ENCODE data around the gene MAFG.

Gene MAFG

GRCh38 chr17:81927653-81928543 lies at the start of gene MAFG:
Gene MAFG (minus strand): TSS chr17:81927735. CDS start chr17:81923185, 4,550 bp downstream.
- peak; percentile 69 to 84 (median 83) for DNase-seq (ENCODE audit: low read depth in 3 of 3, low spot score in 1 of 3)

DNA sequence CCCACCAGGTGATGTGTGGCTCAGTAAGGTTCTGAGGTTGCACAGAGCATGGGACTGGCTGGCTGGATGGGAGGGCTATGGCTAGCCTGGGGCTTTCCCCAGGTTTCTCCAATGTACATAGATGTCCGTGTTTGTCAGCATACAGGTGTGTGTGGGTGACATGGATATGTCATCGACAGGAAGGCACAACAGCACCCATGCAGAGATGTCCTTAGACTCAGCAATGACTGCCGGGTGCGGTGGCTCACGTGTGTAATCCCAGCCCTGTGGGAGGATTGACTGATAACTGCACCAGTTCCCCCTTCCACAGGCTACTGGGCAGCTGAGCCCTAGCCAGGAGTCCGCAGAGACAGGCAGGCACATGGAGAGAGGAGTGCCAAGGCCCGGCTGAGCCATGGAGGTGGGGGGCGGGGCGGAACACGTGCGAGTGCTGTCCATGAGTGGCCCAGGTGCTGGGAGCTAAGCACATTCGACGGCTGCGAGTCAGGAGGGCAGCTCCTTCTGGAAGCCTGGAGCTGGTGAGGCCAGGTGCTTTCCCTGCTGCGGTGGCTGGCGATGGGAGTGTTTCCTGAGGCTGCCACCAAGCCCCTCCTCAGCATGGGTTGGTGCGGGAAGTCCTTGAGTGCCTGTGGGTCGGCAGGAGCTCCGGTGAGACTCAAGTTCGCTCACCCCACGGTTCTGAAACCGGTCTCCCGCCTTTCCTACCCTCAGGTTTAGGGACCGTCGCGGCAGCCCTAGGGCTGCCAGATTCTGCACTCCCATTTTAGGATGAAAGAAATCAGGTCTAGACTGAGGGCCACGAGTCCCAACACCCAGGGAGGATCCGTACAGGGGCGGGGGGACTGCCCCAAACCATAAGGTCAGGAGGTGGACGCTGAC lies 49.0 kb upstream of the MAFG start:
- no peak for DNase-seq (ENCODE audit: low read depth in 3 of 3, low spot score in 1 of 3)

DNA sequence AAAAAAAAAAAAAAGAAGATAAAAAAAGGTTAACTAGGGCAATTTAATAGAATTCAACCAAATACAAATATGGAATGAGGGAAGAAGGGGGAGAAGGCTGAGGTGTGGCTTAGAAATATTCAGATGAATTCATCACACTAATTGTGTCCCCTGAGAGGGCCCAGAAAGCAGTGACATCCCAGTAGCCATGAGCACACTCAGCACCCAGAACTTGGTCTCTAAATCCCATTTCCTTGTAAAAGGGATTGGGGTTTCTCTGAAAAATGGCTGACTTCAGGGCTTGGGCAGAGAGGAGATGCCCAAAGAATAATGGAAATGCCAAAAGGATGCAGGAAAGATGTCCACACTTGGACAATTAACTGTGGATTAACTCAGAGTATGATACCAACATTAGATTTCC lies 45.9 kb upstream of the MAFG start:
- no peak for DNase-seq (ENCODE audit: low read depth in 3 of 3, low spot score in 1 of 3)

DNA sequence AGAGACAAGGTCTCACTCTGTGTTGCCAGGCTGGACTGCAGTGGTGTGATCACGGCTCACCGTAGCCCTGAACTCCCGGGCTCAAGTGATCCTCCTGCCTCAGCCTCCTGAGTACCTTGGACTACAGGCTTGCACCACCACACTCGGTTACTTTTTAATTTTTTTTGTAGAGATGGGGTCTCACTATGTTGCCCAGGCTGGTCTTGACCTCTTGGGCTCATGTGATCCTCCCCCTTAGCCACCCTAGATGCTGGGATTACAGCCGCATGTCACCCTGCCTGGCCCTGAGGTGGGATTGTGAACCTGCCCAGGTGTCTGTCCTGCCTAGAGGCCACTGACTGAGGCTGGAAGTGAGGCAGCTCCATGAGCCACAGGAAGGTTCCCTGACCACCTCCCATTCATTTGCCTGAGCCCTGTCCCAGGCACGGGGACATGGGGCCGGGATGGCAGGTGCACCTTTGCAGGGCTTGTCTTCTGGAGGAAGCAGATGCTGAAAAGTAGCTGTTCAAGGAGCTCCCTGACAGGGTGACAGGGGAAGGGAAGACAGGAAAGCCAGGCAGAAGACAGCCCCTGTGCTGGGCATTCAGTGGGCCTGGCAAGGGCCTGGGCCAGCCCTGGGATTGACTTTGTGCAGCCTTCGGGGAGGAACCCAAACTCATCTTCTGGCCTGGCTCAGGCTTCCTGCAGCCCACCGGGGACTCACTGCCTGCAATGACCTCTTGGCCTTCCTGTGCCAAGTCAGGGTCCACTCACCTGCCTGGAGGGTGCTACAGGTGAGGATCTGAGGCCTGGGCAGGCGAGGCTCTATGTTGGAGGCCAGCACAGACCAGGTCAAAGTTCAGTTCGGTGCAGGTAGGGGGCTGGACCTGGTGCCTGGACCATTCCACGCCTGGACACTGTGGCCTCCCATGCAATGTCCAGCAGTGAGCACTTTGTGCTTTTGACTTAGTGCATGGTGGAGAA lies 41.6 kb upstream of the MAFG start:
- no peak for DNase-seq (ENCODE audit: low read depth in 3 of 3, low spot score in 1 of 3)

DNA sequence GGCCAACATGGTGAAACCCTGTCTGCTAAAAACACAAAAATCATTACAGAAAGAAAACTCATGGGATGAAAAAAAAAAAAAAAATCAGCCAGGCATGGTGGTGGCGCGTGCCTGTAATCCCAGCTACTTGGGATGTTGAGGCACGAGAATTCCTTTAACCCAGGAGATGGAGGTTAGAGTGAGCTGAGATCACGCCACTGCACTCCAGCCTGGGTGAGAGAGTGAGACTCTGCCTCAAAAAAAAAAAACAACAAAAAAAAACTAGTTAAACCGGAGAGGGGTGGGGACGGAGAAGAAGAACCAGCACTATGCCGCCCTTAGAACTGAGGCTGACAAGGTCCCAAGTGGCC lies 40.8 kb upstream of the MAFG start:
- no peak for DNase-seq (ENCODE audit: low read depth in 3 of 3, low spot score in 1 of 3)

GRCh38 chr17:81967533-81968395 lies 40.2 kb upstream of the MAFG start:
- DNase-seq (ENCODE audit: low read depth in 3 of 3, low spot score in 1 of 3), result peak; percentile 72 to 82 (median 78)

GRCh38 chr17:81967244-81967532 lies 39.7 kb upstream of the MAFG start:
- no peak for DNase-seq (ENCODE audit: low read depth in 3 of 3, low spot score in 1 of 3)

DNA sequence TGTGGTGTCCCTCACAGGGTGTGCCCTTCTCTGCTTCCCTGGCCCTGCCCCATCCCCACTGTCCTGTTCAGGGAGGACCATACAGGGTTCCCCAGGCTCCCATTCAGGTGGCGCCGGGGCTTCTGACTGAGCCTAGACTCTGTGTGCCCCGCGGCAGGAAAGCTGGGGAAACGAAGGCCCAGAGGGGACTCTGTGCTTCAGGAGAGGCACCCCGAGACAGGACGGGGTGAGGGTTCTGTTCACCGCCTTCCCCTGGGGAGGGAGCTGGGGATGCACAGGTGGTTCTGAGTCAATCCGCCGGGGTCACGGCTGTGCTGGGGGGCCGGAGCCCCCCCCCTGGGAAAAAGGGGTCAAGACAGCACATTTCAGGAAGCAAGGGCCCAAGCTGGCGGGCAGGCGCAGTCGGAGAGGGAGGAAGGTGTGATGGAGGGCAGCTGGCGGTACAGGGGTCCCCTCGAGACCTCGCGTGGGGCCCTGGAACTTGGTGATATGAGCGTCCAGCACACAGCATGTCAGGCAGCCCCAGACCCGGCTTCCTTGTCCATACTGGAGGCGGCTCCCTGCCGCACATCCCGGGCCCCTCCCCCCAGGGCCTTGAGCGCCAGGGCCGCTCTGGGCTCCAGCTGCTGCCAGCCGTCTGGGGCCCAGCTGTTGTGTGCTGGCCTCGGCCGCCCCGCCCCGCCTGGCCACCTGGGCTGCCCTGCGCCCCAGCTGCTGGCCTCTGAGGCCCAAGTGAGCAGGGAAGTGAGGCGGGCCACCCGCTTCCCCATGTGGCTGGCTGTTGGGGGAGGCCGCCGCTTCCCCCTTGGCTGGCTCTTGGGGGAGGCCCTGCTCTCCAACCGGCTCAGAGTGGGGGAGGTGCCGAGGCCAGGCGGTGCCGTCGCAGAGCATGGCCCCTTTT lies 39.1 kb upstream of the MAFG start:
- DNase-seq (ENCODE audit: low read depth in 3 of 3, low spot score in 1 of 3), result no peak

DNA sequence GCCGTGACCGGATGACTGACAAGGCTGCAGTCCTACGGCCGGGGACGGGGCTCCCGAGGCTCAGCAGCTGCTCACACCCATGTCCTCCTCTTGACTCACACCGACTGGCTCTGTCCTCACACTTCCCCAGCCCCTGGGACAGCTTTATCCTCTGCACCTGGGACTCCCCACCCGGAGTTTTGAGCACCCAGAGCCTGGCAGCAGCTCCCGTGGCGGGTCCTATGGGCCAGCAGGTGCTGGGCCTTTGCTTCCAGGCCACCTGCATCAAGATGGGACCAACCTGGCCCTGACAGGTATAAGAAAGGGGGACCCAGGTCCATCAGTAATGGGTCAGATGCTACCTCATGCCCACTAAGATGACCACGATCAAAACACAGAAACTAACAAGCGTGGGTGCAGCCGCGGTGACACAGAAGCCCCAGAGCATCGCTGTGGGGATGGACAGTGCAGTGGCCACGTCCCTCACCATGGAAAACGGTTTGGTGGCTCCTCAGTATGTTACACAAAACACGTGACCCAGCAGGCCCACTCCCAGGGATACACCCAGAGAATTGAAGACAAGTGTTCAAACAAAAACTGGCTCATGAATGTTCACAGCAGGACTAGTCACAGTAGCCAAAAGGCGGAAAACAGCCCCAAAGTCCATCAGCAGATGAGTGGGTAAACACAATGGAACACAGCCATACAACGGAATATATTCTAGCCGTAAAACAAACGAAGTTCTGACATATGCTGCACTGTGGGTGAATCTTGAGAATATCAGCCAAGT lies 36.7 kb upstream of the MAFG start:
- DNase-seq (ENCODE audit: low read depth in 3 of 3, low spot score in 1 of 3), result no peak

DNA sequence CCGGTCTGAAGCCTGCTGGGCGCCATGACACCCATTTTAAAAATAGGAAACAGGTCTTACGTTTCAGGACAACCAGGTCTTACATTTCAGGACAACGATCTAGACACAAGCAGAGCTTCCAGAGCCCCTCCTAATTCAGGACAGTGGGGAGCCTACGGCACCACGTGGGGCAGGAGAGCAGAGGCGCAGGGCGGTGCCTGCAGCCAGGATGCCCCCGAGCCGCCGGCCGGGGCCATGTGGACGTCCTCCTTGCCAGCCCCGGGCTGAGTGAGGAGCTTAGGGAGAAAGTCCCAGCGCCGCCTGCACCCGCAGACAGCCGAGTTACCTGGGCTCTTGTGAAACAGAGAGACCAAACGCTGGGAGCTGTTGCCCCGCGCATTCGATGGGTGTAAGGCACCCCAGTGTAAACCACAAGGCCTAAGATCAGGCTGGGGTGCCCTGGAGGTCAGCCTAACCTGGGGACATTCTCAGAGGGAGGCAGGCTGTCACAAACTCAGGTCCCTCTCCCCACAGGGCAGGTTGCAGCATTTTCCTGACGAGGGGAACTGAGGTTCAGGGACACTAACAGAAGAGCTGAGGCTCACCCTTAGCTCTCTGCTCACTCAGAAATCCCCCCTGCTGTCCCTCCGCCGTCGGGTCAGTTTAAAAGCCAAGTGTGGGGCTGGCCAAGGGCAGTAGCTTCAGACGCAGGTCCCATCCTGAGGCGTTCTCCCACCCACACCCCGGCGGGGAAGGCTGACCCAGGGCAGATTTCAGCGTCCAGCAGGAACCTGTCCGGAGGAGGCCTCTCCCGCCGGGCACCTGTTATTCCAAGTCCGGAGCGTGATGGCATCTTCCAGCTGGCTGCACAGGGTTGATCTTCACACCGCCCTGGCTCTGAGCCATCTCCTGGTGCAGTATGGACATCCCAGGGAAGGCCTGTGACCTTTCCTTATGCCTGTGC lies 35.2 kb upstream of the MAFG start:
- no peak for DNase-seq (ENCODE audit: low read depth in 3 of 3, low spot score in 1 of 3)

- no peak for DNase-seq (ENCODE audit: low read depth in 3 of 3, low spot score in 1 of 3)
Observed at GRCh38 chr17:81961521-81962498, 34.3 kb upstream of the MAFG start.

DNA sequence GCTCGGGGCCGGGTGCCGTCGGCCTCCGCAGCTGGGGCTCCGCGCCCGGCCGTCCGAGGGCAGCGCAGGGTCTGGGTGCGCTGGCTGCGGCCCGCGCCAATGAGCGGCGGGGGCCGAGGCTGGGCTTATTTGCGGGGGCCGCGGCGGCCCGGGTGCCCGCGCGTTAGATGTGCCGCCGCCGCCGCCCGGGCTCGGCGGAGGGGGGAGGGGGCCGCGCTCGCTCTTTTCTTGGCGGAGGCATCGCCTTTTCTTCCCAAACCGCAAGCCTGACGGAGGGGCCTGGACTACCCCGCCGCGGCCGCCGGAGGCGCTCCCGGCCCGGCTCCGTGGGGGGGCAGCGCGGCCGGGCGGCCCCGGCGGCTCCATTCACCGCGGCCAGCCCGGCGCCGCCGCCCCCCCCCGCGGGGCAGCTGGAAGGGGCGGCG lies 33.6 kb upstream of the MAFG start, which contains the start of gene NOTUM:
Gene NOTUM (minus strand): TSS at position 101 of the 425 bp plus-strand sequence. CDS start 278 bp downstream, outside the sequence.
- no peak for DNase-seq (ENCODE audit: low read depth in 3 of 3, low spot score in 1 of 3)

DNA sequence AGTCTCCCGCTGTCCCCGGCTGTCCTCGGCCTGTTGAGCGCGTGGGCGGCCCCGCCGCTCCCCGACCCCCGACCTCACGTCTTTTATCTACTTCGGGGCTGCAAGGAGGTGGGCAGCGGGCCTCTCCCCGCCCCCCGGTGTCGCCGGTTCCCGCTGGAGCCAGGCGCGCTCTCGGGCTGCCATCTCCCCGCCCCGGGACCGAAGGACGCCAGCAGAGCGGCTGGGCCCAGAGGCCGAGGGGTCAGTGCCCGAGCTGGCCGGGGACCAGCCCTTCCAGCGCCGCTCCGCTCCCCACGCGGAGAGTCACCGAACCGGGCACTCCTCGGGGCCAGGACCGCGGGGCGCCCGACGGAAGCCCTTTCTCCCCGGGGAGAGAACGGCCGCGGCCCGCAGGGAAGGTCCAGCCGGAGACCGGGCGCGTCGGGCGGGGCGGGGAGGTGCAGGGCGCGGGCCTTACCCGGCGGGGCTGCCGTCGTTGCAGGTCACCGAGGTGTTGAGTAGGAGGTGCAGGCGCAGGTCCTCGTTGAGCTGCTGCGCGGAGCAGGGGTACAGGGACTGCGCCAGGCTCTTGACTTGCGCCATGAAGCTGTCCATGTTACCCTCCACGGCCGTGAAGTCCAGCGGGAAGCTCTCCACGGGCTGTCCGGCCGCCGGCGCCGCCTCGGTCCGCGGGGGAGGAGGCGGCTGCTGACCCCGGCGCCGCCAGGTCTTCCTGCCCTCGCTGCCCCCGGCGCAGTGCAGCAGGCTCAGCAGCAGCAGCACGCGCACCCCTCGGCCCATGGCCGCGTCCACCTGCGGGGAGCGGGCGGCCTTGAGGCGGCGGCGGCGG lies 32.8 kb upstream of the MAFG start:
- DNase-seq (ENCODE audit: low read depth in 3 of 3, low spot score in 1 of 3), result no peak

DNA sequence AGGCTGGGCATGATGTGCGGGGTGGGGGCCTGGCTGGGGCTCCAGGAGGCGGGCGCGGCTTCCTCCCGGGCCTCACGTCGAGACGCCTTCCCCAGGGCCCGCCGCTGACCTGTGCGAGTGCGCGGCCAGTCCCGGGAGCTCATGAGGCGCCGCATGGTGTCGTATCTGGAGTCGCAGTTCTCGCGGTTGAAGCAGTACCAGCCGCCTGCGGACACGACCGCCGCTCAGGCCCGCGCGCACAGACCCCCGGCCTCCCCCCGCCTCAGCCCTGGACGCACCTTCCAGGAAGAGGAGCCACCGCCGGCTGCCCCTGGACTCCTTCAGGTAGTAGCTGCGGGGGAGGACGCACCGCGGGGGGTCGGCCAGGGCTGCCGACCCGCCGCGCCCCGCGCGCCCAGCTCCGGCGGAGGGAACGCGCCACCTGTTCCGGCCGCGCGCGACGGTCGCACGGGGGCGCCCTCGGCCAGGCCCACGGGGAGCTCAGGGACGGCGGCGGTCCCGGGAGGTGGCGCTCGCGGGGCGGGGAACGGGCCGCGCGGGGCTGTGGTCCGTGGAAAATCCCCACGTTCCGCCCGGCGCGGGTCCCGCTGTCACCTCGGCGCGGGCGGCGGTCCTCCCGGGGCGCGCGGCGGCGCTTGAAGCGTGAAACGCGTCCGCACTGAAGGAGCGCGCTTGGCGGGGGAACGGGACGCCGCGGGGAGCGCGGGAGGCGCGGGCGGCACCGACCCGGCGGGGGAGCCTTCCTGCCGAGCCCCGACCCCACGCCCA lies 32.0 kb upstream of the MAFG start:
- DNase-seq (ENCODE audit: low read depth in 3 of 3, low spot score in 1 of 3), result peak; percentile 54 to 81 (median 77)

Measured in stimulated activated CD4-positive, alpha-beta T cell treated with anti-CD3 and anti-CD28 coated beads, TNF-alpha, amount 100 ng/mL, for 1 hour (primary cell).